CD4-positive, alpha-beta T cell (primary cell): ENCODE measurements around the gene ABCC2. TPM values are rescaled to one million over a fixed set of nuclear protein-coding genes. Genes with fewer than 3 reads are reported as not detected.

Experiments used
- ATAC-seq: fragments of 200-7000 bp; cut with Tn5 transposase; one replicate; pipeline ENCODE4 v1.10.0; 2022; ENCODE audit warnings: mild to moderate bottlenecking; ENCODE audit not compliant: poor library complexity
- CTCF ChIA-PET: fragments of 350-600 bp; sonication (Branson Sonifier 250); formaldehyde crosslinking; loops from one replicate; lab custom pipeline; 2021; ENCODE audit warnings: antibody characterized with exemption, inconsistent platforms; lab: Charles Lee
- POLR2A ChIA-PET: fragments of 350-600 bp; sonication (Branson Sonifier 250); formaldehyde crosslinking; loops from one replicate; lab custom pipeline; 2021; ENCODE audit warnings: antibody characterized with exemption, inconsistent platforms; lab: Charles Lee
- DNase-seq, 14 experiments: peaks; one replicate each; pipeline ENCODE4 v3.0.0-alpha.2; 2013 to 2020; ENCODE audit warnings: mixed read lengths in 2 of 14
- H3K27ac ChIP-seq, 2 donors: one replicate each; pipeline versions ENCODE4 v1.5.1 to v1.7.0; 2013; ENCODE audit warnings: low read length in 2 of 2, low read depth in 1 of 2, mild to moderate bottlenecking in 1 of 2
- H3K27me3 ChIP-seq, 2 experiments: 1 replicate in 1 of 2; 2 replicates in 1 of 2; pipeline versions ENCODE4 v1.6.1 to v1.7.0; 2013; ENCODE audit warnings: low read length in 2 of 2, control low read depth in 1 of 2, mild to moderate bottlenecking in 1 of 2, moderate library complexity in 1 of 2; ENCODE audit not compliant: insufficient read depth in 2 of 2, control insufficient read depth in 1 of 2
- H3K36me3 ChIP-seq: one replicate; pipeline ENCODE4 v1.6.1; 2013; ENCODE audit warnings: low read length, control low read depth; ENCODE audit not compliant: insufficient read depth
- H3K4me1 ChIP-seq: one replicate; pipeline ENCODE4 v1.6.1; 2013; ENCODE audit warnings: low read length, control low read depth; ENCODE audit not compliant: insufficient read depth
- H3K4me3 ChIP-seq: one replicate; pipeline ENCODE4 v1.5.1; 2013; ENCODE audit warnings: mild to moderate bottlenecking, low read length, moderate library complexity
- H3K9me3 ChIP-seq, 2 experiments: 1 replicate in 1 of 2; 2 replicates in 1 of 2; pipeline versions ENCODE4 v1.6.1 to v1.7.0; 2013; ENCODE audit warnings: low read length in 2 of 2, mild to moderate bottlenecking in 2 of 2, control low read depth in 1 of 2, moderate library complexity in 1 of 2; ENCODE audit not compliant: control insufficient read depth in 1 of 2, insufficient read depth in 1 of 2
- H3K27ac Mint-ChIP-seq: one replicate; pipeline ENCODE4 v1.8.0; 2020; ENCODE audit warnings: mixed read lengths
- H3K27me3 Mint-ChIP-seq: one replicate; pipeline ENCODE4 v1.8.0; 2021; ENCODE audit warnings: mixed read lengths
- H3K36me3 Mint-ChIP-seq: one replicate; pipeline ENCODE4 v1.8.0; 2021; ENCODE audit warnings: low read depth, mixed read lengths
- H3K4me1 Mint-ChIP-seq: one replicate; pipeline ENCODE4 v1.8.0; 2021; ENCODE audit warnings: low read depth, mixed read lengths
- H3K4me3 Mint-ChIP-seq: one replicate; pipeline ENCODE4 v1.8.0; 2020; ENCODE audit warnings: mild to moderate bottlenecking, mixed read lengths
- H3K9me3 Mint-ChIP-seq: one replicate; pipeline ENCODE4 v1.8.0; 2020; ENCODE audit warnings: mixed read lengths
- CTCF ChIP-seq: fragments of 200-600 bp; IDR thresholded peaks from one replicate; pipeline ENCODE4 v1.8.0; 2022; ENCODE audit warnings: antibody characterized with exemption, mild to moderate bottlenecking
- intact Hi-C, 2 experiments: fragments of 100-400 bp; cut with DNase I in 1 of 2; cut with micrococcal nuclease in 1 of 2; formaldehyde crosslinking; loops; one replicate each; pipeline versions ENCODE4 v1.15.1 to v1.9.0; 2023 to 2025; cut with DNase I, micrococcal nuclease
- total RNA-seq, 174 experiments: library from RNA in 2 of 174; stranded (reverse) in 2 of 174; gene quantifications; one replicate each; pipeline ENCODE4 v1.2.3 and lab custom pipeline; 2021 to 2026

The ABCC2 gene
- total RNA-seq, 2 experiments from 2014 or later, result 3.0 to 3.4 TPM

- CTCF ChIA-PET, result no interaction called here
- H3K4me3 ChIP-seq, result no peak overlapping the region
- Mint-ChIP-seq H3K9me3 (peaks cover 3% of the 10 kb centered on the region), H3K36me3 (no peaks in the 10 kb centered on the region), H3K27ac (no peak overlapping the region), H3K27me3 (no peaks in the 10 kb centered on the region), H3K4me3 (no peak overlapping the region), H3K4me1 (no peaks in the 10 kb centered on the region)
- ATAC-seq, result no peak
- POLR2A ChIA-PET, result no interaction called here
- no peaks in the 10 kb centered on the region for H3K9me3 ChIP-seq
- H3K4me1 ChIP-seq, result no peaks in the 10 kb centered on the region
- intact Hi-C loops, result no loop called here
- no peak overlapping the region for H3K27ac ChIP-seq
- TF ChIP-seq CTCF, result no peak
- no peaks in the 10 kb centered on the region for H3K36me3 ChIP-seq
- DNase-seq, result no peak
- no peaks in the 10 kb centered on the region for H3K27me3 ChIP-seq
Observed at GRCh38 chr10:99779335-99779734, 3.1 kb upstream of the ABCC2 start.

- no peaks in the 10 kb centered on the region for H3K27me3 Mint-ChIP-seq
- H3K27ac Mint-ChIP-seq, result no peak overlapping the region
- ChIA-PET POLR2A (no interaction called here), CTCF (no interaction called here)
- H3K36me3 ChIP-seq, result no peaks in the 10 kb centered on the region
- H3K27ac ChIP-seq, result no peak overlapping the region
- H3K4me3 Mint-ChIP-seq, result no peak overlapping the region
- H3K4me1 Mint-ChIP-seq, result no peaks in the 10 kb centered on the region
- no peaks in the 10 kb centered on the region for H3K9me3 ChIP-seq
- H3K4me1 ChIP-seq, result no peaks in the 10 kb centered on the region
- H3K9me3 Mint-ChIP-seq, result peaks cover 3% of the 10 kb centered on the region
- TF ChIP-seq CTCF, result no peak
- ATAC-seq (no peak), DNase-seq (no peak)
- H3K36me3 Mint-ChIP-seq, result no peaks in the 10 kb centered on the region
- H3K27me3 ChIP-seq, result no peaks in the 10 kb centered on the region
- intact Hi-C loops, result no loop called here
- H3K4me3 ChIP-seq, result no peak overlapping the region
Observed at GRCh38 chr10:99781734-99782429, 558 bp upstream of the ABCC2 start.

- Mint-ChIP-seq H3K36me3 (no peaks in the 10 kb centered on the region), H3K27ac (no peak overlapping the region), H3K4me1 (no peaks in the 10 kb centered on the region), H3K27me3 (no peaks in the 10 kb centered on the region), H3K9me3 (no peaks in the 10 kb centered on the region), H3K4me3 (no peak overlapping the region)
- ATAC-seq (no peak), DNase-seq (no peak)
- no peaks in the 10 kb centered on the region for H3K27me3 ChIP-seq
- ChIA-PET CTCF (no interaction called here), POLR2A (no interaction called here)
- H3K27ac ChIP-seq, result no peak overlapping the region
- no peaks in the 10 kb centered on the region for H3K9me3 ChIP-seq
- H3K36me3 ChIP-seq, result no peaks in the 10 kb centered on the region
- no peaks in the 10 kb centered on the region for H3K4me1 ChIP-seq
- intact Hi-C loops, result no loop called here
- H3K4me3 ChIP-seq, result no peak overlapping the region
- TF ChIP-seq CTCF, result no peak
Observed at GRCh38 chr10:99784016-99784726, 1.7 kb downstream of the ABCC2 start.
